ENCODE data around the gene GDF2.

Gene GDF2

DNA sequence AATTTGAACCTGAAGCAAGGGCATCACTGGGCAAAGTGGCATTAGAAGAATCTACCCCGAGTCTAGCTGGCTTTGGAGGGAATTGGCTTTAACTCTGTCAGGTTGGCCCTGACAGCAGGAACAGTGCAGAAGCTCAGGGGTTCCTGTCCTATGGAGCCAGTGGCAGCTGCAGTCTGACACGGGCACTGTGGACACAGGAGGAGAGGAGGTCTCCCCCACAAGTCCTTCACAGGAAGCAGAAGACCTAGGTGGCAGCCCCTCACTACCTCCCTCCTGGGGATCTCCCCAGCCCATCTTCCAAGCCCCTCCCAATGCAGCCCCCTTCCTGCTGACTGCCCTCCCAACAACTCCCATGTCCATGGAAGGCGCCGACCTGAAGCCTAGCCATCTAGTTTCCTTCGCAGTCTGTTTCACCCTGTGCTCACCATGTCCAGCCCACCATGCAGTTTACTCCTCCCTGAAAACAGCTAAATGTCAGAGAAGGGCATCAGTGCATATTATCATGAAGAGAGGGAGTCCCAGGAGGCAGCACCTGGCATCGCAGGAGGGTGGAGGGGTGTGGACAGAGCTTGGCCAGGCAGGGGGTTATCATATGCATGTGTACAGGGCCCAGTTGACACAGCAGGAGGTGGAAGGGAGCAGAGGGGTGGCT lies 40.1 kb upstream of the GDF2 start:
- TF ChIP-seq, protein P1, sequence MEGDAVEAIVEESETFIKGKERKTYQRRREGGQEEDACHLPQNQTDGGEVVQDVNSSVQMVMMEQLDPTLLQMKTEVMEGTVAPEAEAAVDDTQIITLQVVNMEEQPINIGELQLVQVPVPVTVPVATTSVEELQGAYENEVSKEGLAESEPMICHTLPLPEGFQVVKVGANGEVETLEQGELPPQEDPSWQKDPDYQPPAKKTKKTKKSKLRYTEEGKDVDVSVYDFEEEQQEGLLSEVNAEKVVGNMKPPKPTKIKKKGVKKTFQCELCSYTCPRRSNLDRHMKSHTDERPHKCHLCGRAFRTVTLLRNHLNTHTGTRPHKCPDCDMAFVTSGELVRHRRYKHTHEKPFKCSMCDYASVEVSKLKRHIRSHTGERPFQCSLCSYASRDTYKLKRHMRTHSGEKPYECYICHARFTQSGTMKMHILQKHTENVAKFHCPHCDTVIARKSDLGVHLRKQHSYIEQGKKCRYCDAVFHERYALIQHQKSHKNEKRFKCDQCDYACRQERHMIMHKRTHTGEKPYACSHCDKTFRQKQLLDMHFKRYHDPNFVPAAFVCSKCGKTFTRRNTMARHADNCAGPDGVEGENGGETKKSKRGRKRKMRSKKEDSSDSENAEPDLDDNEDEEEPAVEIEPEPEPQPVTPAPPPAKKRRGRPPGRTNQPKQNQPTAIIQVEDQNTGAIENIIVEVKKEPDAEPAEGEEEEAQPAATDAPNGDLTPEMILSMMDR (IDR thresholded peaks at IDR 0.05) = no peak

DNA sequence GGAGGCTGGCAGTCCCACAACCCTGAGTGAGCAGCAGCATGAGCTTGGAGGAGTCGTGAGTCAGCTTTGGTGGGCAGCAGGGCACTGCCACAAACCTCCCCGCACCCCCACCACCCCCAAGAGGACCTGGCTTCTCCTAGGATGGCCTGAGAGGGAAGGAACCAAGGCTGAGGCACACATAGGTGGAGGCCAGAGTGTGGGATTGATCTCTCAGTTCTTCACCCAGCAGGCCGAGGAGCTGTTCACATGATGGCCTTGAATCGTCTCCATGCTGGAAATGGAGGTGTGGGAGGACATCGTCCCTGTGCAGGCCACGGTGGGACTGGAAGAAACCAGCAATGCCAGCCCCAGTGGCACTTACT lies 39.6 kb upstream of the GDF2 start:
- TF ChIP-seq, protein P1 (IDR thresholded peaks at IDR 0.05) = no peak

DNA sequence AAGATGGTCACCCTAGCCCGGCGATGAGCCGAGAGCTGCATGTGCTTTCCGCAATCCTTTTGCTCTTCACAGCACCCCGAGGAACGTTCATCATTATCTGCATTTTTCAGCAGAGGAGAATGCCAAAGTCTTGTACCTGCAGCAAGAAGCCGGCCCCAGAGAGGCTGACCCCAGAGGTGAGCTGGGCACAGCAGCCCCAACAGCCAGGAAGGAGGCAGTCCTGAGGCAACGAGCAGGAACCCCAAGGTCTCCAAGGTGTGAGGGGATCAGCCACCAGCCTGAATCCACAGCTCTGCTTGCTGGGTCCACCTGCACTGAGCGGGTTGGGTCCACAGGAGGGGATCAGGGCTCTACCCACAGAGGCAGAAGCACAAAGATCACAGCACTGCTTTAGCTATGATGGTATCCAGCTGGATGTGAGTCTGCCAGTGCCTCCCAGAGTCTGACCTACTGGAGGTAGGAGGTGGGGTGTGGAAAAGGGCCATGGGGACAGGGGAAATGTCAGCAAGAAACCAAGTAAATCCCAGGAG lies 39.1 kb upstream of the GDF2 start:
- TF ChIP-seq, protein P1 (IDR thresholded peaks at IDR 0.05) = no peak

DNA sequence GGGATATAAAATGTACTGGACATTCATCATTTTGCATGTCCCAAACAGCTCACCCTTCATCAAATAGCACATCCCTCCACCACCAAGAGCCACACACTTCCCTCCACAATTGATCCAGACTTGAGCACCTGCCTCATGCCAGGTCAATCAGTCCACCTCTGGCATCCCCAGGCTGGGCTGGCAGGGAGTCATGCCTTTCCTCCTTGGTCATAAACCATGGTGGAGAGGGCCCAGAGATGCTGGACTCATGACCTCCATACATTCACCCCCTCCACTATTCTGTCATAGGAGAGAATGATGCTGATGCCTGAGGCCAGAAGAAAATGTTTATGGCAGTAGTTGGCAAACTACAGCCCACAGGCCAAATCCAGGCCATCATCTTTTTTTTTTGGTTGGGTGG lies 38.4 kb upstream of the GDF2 start:
- TF ChIP-seq, protein P1 (IDR thresholded peaks at IDR 0.05) = no peak

DNA sequence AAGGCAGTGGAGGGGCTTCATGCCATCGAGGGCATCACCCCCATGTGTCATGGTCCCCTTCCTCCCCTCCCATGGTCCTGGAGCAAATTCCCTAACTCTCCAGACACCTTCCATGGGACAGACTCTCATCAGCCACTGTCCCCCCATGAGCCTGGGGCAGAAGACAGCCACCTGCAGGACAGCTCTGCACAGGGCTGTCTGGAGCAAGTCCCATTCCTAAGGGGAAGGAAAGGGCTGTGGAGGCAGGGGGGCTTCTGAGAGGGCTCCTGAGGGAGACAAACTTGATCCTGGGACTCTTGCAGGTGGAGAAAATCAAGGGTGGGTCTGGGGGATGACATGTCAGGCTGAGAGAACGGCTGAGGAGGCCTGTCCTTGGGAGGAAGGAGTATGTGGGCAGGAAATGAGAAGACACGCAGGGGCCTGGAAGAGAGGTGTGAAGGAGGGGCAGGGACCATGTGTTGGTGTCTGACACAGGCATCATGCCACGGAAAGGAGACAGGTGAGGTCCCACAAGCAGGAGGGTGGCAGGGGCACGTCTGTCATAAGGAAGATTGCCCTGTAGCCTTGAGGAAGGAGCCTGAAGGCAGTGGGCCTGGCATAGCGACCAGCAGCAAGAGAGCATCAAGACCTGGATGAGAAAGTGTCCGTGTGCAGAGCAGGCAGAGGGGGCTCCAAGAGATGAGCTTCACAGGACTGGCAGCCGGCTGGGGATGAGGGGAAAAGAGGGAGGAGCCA lies 36.7 kb upstream of the GDF2 start:
- TF ChIP-seq, protein P1 (IDR thresholded peaks at IDR 0.05) = no peak

DNA sequence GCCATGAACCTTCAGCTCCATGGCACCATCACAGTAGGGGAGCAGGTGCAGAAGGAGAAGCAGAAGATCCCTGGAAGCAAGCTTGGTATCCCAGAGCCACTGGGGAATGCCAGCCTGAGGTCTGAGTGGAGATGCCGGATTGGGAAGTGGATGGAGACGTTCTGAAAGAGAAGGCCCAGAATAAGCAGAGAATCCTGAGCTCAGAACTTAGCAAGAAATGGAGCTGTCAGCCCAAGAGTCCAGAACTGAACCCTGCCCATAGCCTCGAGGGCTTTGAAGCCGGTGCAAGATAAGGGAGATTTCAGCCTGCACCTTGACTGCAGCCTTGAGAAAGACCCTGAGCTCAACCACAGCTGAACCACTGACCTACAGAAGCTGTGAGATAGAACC lies 36.1 kb upstream of the GDF2 start:
- TF ChIP-seq, protein P1 (IDR thresholded peaks at IDR 0.05) = no peak

DNA sequence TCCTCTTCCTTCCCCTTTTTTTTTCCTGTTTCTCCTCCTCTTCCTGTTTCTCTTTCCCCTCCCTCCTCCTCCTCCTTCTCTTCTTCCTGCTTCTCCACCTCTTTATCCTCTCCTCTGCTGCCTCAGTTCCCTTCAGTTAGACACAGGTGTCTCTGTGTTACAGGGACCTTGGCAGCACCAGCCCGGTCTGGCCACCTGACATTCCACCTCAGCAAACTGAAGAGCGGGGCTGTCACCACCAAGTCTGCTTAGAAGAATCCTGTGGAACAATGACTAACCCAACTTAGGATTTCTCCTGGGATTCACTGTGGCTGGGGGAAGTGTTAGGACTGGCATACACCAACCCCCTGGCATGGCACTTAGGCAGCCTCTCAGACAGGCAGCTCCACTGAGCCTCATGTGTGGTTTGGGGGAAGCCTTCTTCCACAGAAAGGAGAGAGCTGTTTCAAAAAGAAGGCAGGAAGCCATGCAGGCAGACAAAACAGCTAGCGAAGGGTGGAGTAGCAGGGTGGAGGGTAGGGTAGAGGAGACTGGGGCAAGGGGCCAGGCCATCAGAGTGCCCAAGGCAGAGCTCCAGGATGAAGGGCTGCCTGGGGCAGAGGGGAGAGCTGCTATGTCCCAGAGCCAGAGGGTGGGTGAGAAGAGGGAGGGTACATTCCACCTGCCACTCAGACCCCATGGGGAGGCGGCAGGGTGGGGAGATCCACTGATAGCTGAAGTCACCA lies 35.5 kb upstream of the GDF2 start:
- TF ChIP-seq, protein P1 (IDR thresholded peaks at IDR 0.05) = no peak
